ENCODE measurements around the gene DLG2.

- TF ChIP-seq CTCF (IDR thresholded peaks at IDR 0.05) (no peak), POLR2A (IDR thresholded peaks at IDR 0.05) (no peak)
Measured at GRCh38 chr11:84894666-84895065, 732.5 kb downstream of the DLG2 start.

All from tibial nerve (tissue), 3 donors.